Inflammatory macrophage treated with lipopolysaccharide for 4 hours (primary cell): ENCODE results near the gene PRR30.

ENCODE experiments used
- DNase-seq: peaks from one replicate; pipeline ENCODE4 v3.0.0-alpha.2; 2020

The PRR30 gene

DNA sequence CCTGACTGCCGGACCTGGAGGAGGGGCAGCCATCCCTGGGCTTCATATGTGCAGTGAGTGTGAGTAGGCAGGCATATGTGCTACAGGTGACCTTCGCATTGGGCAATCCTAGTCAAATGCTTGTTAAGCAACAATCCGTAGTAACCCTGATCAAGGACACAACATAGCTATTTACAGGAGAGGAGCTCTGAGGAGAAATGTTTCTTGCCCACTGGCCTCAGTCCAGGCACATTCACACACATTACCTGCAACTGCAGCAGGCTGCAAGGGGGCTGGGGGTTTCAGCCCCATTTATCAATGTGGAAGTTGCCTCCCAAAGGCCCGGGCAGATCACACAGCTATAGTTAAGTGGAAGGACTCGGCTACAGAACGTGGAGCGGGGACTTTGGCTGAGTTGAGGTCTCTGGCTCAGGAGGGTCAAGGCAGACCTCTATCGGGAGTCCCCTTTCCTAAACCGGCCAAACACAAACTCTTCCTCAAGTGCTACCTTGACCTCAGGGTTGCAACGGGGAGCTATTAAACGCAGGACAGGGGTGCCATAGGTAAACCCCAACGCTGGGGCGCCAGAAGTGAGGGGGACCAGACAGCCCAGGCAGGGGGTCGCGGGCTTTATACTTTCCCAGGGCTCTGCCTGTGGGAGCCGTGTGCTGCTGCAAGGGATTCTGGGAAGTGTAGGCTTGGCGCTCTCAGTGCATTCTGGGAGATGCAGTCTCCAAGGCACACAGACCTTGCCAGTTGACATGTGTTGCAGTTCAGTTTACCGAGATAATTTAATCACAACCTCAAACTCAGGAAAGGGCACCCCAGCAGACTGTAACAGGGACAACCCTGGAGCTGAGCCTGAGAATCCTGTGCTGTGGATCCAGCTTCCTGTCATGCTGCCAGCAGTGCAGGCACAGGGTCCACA, 43.2 kb downstream of the PRR30 start:
- DNase-seq = peak; percentile 50

DNA sequence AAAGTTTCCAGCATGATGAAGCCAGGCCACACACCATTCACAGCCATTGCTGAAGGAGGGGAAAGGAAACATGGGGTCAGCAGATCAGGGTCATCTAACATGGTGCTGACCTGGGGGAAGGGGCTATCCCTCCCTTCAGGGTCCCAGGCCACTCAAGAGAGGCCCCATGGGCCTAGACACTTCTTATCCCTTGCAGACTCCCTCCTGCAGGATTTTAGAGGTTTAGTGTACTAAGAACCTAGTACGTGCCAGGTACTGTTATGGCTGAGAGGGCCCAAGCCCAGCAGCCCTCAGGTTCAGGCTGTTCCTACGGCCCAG, 43.8 kb downstream of the PRR30 start:
- DNase-seq = no peak

DNA sequence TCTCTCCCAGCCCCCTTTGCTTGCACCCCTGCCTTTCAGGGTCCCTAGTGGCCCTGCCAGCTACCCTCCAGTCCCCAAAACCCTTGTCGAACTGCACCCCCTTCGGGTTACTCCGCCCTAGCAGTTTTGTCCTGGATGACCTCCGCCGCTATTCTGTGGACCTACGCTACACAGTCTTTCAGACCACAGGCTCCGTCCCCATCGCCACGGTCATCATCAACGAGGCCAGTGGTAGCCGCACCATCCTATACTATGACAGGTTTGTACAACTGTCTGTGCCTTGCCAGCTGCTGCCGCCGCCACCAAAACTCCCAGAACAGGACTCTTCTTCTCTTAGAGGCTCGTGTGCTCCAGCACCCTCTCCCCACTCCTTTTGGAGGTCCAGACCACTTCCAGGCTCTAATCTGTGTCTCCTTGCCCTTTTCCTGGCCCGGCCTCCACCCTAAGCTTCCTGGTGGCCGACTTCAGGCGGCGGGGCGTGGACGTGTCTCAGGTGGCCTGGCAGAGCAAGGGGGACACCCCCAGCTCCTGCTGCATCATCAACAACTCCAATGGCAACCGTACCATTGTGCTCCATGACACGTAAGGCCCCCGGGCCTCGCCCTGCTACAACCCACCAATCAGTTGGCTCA, 44.7 kb downstream of the PRR30 start:
- no peak for DNase-seq

DNA sequence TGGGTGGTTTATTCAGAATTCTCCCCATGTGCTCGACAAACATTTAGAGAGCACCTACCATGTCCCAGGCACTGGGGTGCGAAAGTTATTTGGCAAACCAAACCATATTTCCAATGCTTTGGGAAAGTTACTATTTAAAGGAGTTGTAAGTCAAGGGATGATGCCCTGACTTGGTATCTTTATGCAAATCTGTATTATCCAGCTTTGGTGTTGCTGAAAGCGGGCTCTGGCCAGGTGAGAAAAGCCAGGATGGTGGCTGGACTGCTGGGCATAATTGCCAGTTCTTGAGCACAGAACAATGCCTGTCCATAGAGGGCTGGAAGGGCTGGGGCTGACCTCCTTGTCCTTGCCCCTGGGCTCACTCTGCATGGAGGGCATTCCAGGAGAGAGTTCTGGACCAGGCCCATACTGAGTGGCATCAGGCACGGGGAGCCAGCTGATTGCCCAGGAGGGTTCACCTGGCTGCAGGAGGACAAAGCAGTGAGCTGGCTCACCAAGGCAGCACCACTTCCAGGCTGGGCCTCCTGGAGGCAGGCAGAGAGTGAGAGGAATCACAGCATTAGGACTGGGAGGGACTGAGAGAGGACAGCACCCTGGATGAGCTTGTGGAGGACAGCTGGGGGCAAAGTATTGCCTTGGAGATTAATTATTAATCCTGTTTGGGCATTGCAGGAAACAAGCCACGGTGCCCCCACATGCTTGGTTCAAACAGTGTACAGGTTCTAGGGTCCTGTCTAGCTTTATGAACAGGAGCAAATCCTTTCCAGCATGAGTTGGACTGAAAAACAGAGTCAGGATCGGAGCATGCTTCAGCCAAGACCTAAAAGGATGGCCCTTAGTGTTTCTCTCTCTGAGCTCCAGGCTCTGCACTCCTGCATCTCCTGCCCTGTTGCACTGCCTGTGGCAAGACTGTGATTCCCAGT, 45.5 kb downstream of the PRR30 start:
- no peak for DNase-seq

DNA sequence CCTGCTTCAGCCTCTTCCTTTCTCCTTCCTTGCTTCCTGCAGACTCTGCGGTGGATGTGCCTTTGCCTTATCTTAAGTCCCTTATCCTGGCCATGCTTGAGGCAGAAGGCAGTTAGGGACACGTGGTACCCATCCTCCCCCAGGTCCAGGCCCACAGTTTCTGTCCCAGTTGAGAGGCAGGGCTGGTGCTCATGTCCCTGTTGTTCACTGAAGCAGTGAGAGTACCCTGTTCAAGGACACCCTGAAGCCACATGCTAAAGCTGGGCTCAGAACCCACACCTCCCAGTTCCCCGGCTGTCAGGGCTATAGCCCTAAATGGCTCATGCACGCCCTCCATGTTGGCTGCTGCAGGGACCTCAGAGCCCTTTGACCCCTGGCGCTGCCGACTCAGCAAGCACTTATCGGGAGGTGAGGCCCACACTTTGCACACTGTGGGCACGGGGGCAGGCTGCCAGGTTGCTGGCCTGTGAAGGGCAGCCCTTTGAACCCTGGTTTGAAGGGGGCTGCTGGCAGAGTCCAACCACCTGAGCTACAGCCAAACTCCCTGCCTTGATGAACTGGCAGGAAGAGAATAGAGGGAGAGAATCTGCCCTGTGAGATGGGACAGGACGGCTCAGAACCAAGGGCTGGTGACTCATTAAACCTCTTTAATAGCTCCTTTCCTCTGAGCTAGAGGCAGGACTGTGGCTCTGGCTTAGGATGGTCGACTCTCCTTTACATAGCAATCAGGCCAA, 46.3 kb downstream of the PRR30 start:
- no peak for DNase-seq

DNA sequence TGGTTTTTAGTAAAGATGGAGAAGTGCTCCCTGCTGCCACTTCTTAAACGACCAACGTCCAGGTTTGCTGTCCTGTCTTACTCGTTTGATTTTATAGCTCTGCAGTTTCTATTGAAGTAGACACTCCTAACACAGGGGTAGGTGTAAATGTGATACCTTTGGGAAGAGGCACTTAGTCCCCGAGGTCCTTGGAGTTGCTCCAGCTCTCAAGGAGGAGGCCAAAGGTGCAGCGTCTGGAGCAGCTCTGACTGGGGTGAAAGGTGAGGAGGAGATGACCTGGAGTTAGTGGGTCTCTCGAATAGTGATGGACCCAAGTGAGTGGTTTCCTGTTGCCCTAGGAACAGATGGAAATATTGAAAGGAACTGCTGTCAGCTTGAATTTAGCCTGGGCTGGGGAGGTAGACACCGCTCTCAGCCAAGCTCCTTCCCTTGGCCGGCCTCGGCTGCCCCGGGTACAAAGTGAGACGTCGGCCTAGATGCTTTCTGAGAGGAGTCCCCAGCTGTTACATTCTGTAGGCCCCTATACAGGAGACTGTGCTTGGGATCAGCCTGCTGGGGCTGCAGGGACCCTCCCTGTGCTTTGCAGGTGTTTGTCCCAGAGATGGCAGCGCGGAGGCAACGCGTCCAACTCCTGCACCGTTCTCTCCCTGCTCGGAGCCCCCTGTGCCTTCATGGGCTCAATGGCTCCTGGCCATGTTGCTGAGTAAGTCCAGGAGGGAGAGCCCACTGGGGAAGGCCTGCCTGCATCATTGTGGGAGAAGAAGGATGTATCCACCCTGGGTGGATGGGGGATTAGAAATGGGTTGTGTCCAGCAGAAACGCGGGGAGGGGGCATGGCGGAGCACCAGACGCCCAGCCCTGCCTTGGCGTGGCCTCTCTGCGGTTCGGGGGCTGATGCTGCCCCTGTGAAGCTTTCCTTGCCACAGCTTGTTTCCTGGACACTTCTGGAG, 47.2 kb downstream of the PRR30 start:
- no peak for DNase-seq

DNA sequence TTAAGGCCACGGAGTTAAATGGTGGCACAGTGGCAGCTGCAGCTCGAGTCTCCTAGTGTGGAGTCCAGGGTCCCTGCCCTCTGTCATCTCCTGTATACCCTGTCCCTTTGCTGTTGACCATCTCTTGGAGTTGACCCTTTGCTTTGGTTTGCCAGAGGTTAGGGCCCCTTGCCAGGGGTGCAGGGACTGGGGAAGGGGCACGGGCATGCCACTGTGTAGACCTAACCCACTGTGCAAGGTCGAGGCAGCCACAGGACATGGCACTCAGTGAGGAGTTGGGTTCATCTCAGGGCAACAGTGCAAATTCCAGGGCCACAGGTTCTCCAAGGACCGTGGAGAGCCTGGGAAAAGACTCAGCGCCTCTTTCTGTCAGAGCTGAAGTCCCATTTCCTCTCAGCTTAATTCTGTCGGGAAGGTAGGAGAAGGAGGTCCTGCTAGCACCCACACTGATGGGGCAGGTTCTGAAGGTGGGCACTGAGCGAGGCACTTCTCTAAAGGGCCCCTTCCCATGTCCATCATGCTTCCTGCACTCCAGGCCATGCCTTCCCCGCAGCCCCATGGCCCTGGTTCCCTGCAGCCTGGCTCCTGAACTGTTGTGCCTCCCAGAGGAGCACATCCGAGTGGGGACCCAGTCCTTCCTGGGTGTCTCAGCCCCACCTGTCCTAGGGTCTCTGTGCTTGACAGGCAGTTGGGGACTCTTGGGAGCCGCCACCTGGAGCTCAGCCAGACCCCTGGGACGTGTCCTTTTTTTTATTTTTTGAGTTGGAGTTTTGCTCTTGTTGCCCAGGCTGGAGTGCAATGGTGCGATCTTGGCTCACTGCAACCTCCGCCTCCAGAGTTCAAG, 49.9 kb downstream of the PRR30 start:
- DNase-seq = no peak

DNA sequence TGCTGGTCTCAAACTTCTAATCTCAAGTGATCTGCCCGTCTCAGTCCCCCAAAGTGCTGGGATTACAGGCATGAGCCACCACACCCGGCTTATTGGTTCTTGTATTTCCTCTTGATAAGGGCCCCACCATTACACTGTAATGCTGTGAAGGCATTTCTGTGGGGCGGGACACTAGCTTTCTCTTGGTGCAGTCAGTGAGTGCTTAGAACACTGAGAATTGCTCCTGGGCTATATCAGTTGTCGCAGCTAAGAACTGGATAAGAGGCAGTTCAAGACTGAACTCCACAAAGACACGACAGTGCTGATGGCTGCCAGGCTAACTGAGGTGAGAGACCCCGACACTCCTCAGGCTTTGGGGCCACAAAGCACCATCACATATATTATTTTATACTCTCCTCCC, 50.6 kb downstream of the PRR30 start:
- no peak for DNase-seq

DNA sequence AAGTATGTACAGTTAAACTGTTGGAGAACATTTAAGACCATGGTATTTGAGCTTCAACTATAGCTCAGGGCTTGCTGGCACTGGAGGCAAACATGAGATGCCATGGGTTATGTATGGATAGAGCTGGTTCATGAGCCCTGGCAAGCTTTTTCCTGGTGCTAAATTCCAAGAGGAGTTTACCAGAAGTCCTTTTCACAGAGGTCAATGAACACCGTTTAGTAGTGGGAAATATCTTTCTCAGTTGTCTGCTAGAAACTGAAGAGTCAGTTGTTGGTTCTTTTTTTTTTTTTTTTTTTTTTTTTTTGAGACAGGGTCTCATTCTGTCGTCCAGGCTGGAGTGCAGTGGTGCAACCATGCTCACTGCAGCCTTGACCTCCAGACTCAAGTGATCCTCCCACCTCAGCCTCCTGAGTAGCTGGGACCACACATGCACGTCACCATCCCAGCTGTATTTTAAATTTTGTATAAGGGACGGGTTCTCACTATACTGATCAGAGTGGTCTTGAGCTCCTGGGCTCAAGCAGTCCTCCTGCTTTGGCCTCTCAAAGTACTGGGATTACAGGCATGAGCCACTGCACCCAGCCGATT, 51.3 kb downstream of the PRR30 start:
- no peak for DNase-seq
